Astrocyte (in vitro differentiated cells and primary cell): Measurements from ENCODE around the gene TFAP2D. TPM values are rescaled to one million over a fixed set of nuclear protein-coding genes. Genes with fewer than 3 reads are reported as not detected.

Experiments used
- DNase-seq: peaks from one replicate; pipeline ENCODE4 v3.0.0-alpha.2; 2010; ENCODE audit warnings: low read depth
- FAIRE-seq: peaks from 2 replicates; lab custom pipeline; 2011; peaks lifted over from hg19 to GRCh38; lab: Jason Lieb, UNC
- H2AFZ ChIP-seq: 2 replicates; pipeline ENCODE4 v1.6.0; 2012; ENCODE audit warnings: low read depth, low read length, inconsistent platforms
- H3K27ac ChIP-seq: 2 replicates; pipeline ENCODE4 v1.5.1; 2011; ENCODE audit warnings: low read depth, low read length, inconsistent platforms
- H3K27me3 ChIP-seq: 2 replicates; pipeline ENCODE4 v1.6.0; 2011; ENCODE audit warnings: low read length, inconsistent platforms; ENCODE audit not compliant: insufficient read depth
- H3K36me3 ChIP-seq: 2 replicates; pipeline ENCODE4 v1.5.1; 2011; ENCODE audit warnings: low read length, inconsistent platforms; ENCODE audit not compliant: insufficient read depth
- H3K4me1 ChIP-seq: 2 replicates; pipeline ENCODE4 v1.5.1; 2011; ENCODE audit warnings: low read length, inconsistent platforms; ENCODE audit not compliant: insufficient read depth
- H3K4me2 ChIP-seq: 2 replicates; pipeline ENCODE4 v1.6.0; 2012; ENCODE audit warnings: low read length, inconsistent platforms
- H3K4me3 ChIP-seq: 2 replicates; pipeline ENCODE4 v1.5.1; 2011; ENCODE audit warnings: low read depth, mild to moderate bottlenecking, low read length, inconsistent platforms; ENCODE audit not compliant: insufficient read depth
- H3K79me2 ChIP-seq: 2 replicates; pipeline ENCODE4 v1.6.0; 2012; ENCODE audit warnings: mild to moderate bottlenecking, low read length, inconsistent platforms; ENCODE audit not compliant: insufficient read depth
- H3K9ac ChIP-seq: 2 replicates; pipeline ENCODE4 v1.6.0; 2012; ENCODE audit warnings: mild to moderate bottlenecking, low read length, inconsistent platforms
- H3K9me3 ChIP-seq: 2 replicates; pipeline ENCODE4 v1.5.1; 2012; ENCODE audit warnings: low read depth, mild to moderate bottlenecking, low read length, inconsistent platforms; ENCODE audit not compliant: insufficient read depth
- H4K20me1 ChIP-seq: 2 replicates; pipeline ENCODE4 v1.6.0; 2012; ENCODE audit warnings: low read length, inconsistent platforms; ENCODE audit not compliant: insufficient read depth
- H3K27ac Mint-ChIP-seq: one replicate; pipeline ENCODE4 v1.8.0; 2021; ENCODE audit warnings: mild to moderate bottlenecking, mixed read lengths; ENCODE audit not compliant: unreplicated experiment
- H3K27me3 Mint-ChIP-seq: one replicate; pipeline ENCODE4 v1.8.0; 2021; ENCODE audit warnings: low read depth, mixed read lengths; ENCODE audit not compliant: unreplicated experiment
- H3K36me3 Mint-ChIP-seq: one replicate; pipeline ENCODE4 v1.8.0; 2021; ENCODE audit warnings: low read depth, mixed read lengths; ENCODE audit not compliant: unreplicated experiment
- H3K4me1 Mint-ChIP-seq: one replicate; pipeline ENCODE4 v1.8.0; 2021; ENCODE audit warnings: low read depth, mixed read lengths; ENCODE audit not compliant: unreplicated experiment
- H3K4me3 Mint-ChIP-seq: one replicate; pipeline ENCODE4 v1.8.0; 2021; ENCODE audit warnings: mild to moderate bottlenecking, moderate library complexity, mixed read lengths; ENCODE audit not compliant: unreplicated experiment
- H3K9me3 Mint-ChIP-seq: one replicate; pipeline ENCODE4 v1.8.0; 2021; ENCODE audit warnings: mild to moderate bottlenecking, mixed read lengths; ENCODE audit not compliant: unreplicated experiment
- CTCF ChIP-seq: IDR thresholded peaks from 2 replicates; pipeline ENCODE4 v1.5.1; 2011; ENCODE audit warnings: low read depth, mild to moderate bottlenecking, inconsistent platforms, low read length, moderate library complexity; ENCODE audit not compliant: insufficient read depth
- EZH2 ChIP-seq: IDR thresholded peaks from 2 replicates; pipeline ENCODE4 v1.6.1; 2012; ENCODE audit warnings: mild to moderate bottlenecking, low read length, inconsistent platforms; ENCODE audit not compliant: insufficient read depth
- total RNA-seq: library from RNA; stranded (reverse); gene quantifications from 2 replicates; pipeline ENCODE4 v1.2.1, GENCODE V29; 2021

TFAP2D gene
- total RNA-seq, 1 donor from 2014 or later, result not detected

GRCh38 chr6:50785921-50786320 is 72.6 kb downstream of the TFAP2D start:
- no peak for DNase-seq
- Mint-ChIP-seq H3K27ac (peak overlapping the region; percentile 49), H3K9me3 (no peaks in the 10 kb centered on the region), H3K4me1 (peaks cover 9% of the 10 kb centered on the region), H3K36me3 (no peaks in the 10 kb centered on the region), H3K27me3 (no peaks in the 10 kb centered on the region), H3K4me3 (no peak overlapping the region)
- Histone ChIP-seq H4K20me1 (no peaks in the 10 kb centered on the region), H3K27ac (no peak overlapping the region), H3K4me3 (no peak overlapping the region), H3K36me3 (no peaks in the 10 kb centered on the region), H3K27me3 (no peaks in the 10 kb centered on the region), H3K9me3 (no peaks in the 10 kb centered on the region), H2AFZ (no peak overlapping the region), H3K79me2 (no peaks in the 10 kb centered on the region), H3K9ac (no peak overlapping the region), H3K4me2 (no peak overlapping the region), H3K4me1 (no peaks in the 10 kb centered on the region)
- TF ChIP-seq CTCF, result no peak
- no peak for TF ChIP-seq EZH2
- no peak for FAIRE-seq

GRCh38 chr6:50791900-50792508 is 78.7 kb downstream of the TFAP2D start:
- H3K36me3 Mint-ChIP-seq, result no peaks in the 10 kb centered on the region
- no peaks in the 10 kb centered on the region for H4K20me1 ChIP-seq
- no peak overlapping the region for H3K4me2 ChIP-seq
- H3K9me3 Mint-ChIP-seq, result no peaks in the 10 kb centered on the region
- no peak overlapping the region for H3K4me3 ChIP-seq
- H3K27me3 ChIP-seq, result no peaks in the 10 kb centered on the region
- H2AFZ ChIP-seq, result no peak overlapping the region
- no peak overlapping the region for H3K27ac Mint-ChIP-seq
- H3K27me3 Mint-ChIP-seq, result peaks cover 9% of the 10 kb centered on the region
- no peaks in the 10 kb centered on the region for H3K4me1 ChIP-seq
- no peak for DNase-seq
- no peaks in the 10 kb centered on the region for H3K9me3 ChIP-seq
- no peaks in the 10 kb centered on the region for H3K36me3 ChIP-seq
- no peak for FAIRE-seq
- no peaks in the 10 kb centered on the region for H3K4me1 Mint-ChIP-seq
- peak; percentile 66 for TF ChIP-seq CTCF
- no peak for TF ChIP-seq EZH2
- no peaks in the 10 kb centered on the region for H3K79me2 ChIP-seq
- no peak overlapping the region for H3K4me3 Mint-ChIP-seq
- H3K27ac ChIP-seq, result no peak overlapping the region
- no peak overlapping the region for H3K9ac ChIP-seq

GRCh38 chr6:50792771-50793170 is 79.4 kb downstream of the TFAP2D start:
- no peak overlapping the region for H3K4me2 ChIP-seq
- no peak overlapping the region for H3K4me3 ChIP-seq
- no peak for TF ChIP-seq EZH2
- no peak for FAIRE-seq
- no peaks in the 10 kb centered on the region for H3K27me3 ChIP-seq
- no peaks in the 10 kb centered on the region for H3K4me1 Mint-ChIP-seq
- no peak overlapping the region for H3K27ac ChIP-seq
- no peaks in the 10 kb centered on the region for H3K36me3 ChIP-seq
- no peaks in the 10 kb centered on the region for H3K9me3 ChIP-seq
- no peaks in the 10 kb centered on the region for H3K36me3 Mint-ChIP-seq
- H4K20me1 ChIP-seq, result no peaks in the 10 kb centered on the region
- peaks cover 9% of the 10 kb centered on the region for H3K27me3 Mint-ChIP-seq
- H3K27ac Mint-ChIP-seq, result no peak overlapping the region
- H2AFZ ChIP-seq, result no peak overlapping the region
- no peaks in the 10 kb centered on the region for H3K79me2 ChIP-seq
- no peak overlapping the region for H3K9ac ChIP-seq
- H3K4me1 ChIP-seq, result no peaks in the 10 kb centered on the region
- no peak for DNase-seq
- no peaks in the 10 kb centered on the region for H3K9me3 Mint-ChIP-seq
- no peak overlapping the region for H3K4me3 Mint-ChIP-seq
